ENCODE measurements around the gene TMEM126A.

TMEM126A gene

GRCh38 chr11:85661972-85662664 lies 14.4 kb downstream of the TMEM126A start:
- FAIRE-seq, result no peak
- TF ChIP-seq CTCF (IDR thresholded peaks at IDR 0.05; ENCODE audit: insufficient read depth, missing control alignments), result no peak
- no peak for DNase-seq (ENCODE audit: insufficient read length, low spot score)

GRCh38 chr11:85663080-85663752 lies 15.4 kb downstream of the TMEM126A start:
- FAIRE-seq (no peak), DNase-seq (ENCODE audit: insufficient read length, low spot score) (no peak)

DNA sequence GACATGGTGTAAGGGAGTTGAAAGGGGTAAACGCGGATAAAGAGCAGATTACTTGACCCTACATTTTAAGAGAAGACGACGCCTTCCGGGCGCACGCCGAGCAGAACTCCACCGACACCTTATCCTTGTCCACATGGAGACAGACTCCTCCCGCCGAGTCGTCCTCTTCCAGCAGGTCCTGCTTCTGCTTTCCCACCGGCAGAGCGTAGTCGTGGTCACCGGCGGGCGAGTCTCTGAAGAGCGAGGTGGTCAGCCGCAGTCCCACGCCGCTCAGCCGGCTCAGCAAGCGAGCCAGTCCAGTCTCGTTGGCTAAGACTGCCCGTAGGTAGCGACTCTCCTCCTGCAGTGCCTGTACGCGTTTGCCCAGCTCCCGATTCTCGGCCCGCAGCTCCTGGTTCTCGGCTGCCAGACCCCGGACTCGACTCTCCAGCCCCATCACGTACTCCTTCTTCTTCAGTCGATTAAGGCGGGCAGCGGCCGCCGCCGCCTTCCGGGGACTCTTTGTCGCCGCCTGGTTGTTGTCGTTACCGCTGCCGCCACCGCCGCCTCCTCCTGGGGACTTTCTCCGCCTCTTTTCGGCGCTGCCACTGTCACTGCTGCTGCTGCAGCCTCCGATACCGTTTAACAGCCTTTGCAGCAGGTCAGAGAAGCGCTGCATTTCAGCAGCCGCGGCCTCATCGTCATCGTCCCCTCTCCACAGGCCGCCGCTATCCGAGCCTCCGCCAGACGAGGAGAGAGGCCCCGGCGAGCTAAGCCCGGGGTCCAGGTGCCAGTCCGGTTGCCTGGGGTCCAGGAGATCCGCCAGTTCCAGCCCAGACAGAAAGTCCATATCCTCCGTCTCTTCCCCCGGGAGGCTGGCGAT lies 16.2 kb downstream of the TMEM126A start:
- TF ChIP-seq CTCF (IDR thresholded peaks at IDR 0.05; ENCODE audit: insufficient read depth, missing control alignments), result peak; percentile 29
- FAIRE-seq (no peak), DNase-seq (ENCODE audit: insufficient read length, low spot score) (no peak)

More at GRCh38 chr11:85663080-85663752, 15.4 kb downstream of the TMEM126A start:
- TF ChIP-seq CTCF (IDR thresholded peaks at IDR 0.05; ENCODE audit: insufficient read depth, missing control alignments), result no peak

GRCh38 chr11:85664615-85665481 lies 17.1 kb downstream of the TMEM126A start, which contains the start of gene CREBZF:
Gene CREBZF, minus strand, starts transcription at chr11:85665129. Its CDS starts 254 bp downstream, at chr11:85664875.
- FAIRE-seq (no peak), DNase-seq (ENCODE audit: insufficient read length, low spot score) (peak; percentile 76)
- no peak for TF ChIP-seq CTCF (IDR thresholded peaks at IDR 0.05; ENCODE audit: insufficient read depth, missing control alignments)

GRCh38 chr11:85665733-85666132 lies 18.0 kb downstream of the TMEM126A start:
- DNase-seq (ENCODE audit: insufficient read length, low spot score) (no peak), FAIRE-seq (no peak)
- no peak for TF ChIP-seq CTCF (IDR thresholded peaks at IDR 0.05; ENCODE audit: insufficient read depth, missing control alignments)

GRCh38 chr11:85666687-85667086 lies 18.9 kb downstream of the TMEM126A start:
- TF ChIP-seq CTCF (IDR thresholded peaks at IDR 0.05; ENCODE audit: insufficient read depth, missing control alignments), result no peak
- FAIRE-seq, result no peak
- DNase-seq (ENCODE audit: insufficient read length, low spot score), result no peak
